Small intestine (tissue), 7 donors: Measurements from ENCODE around the gene FAM107B. TPM values are rescaled to one million over a fixed set of nuclear protein-coding genes. Genes with fewer than 3 reads are reported as not detected.

ENCODE experiments used
- DNase-seq, 2 donors: peaks; one replicate each; pipeline versions ENCODE4 v3.0.0 to v3.0.0-alpha.2; 2013
- FAIRE-seq: peaks from 2 replicates; lab custom pipeline; 2012; peaks lifted over from hg19 to GRCh38; lab: Jason Lieb, UNC
- H3K27ac ChIP-seq, 3 donors: one replicate each; pipeline ENCODE4 v1.5.1; 2013; ENCODE audit warnings: low read length in 2 of 3, mild to moderate bottlenecking in 2 of 3, control low read depth in 1 of 3, inconsistent platforms in 1 of 3, low read depth in 1 of 3, moderate library complexity in 1 of 3
- H3K27me3 ChIP-seq, 3 donors: one replicate each; pipeline ENCODE4 v1.6.1; 2013; ENCODE audit warnings: low read length in 3 of 3, inconsistent platforms in 1 of 3; ENCODE audit not compliant: control insufficient read depth in 3 of 3, insufficient read depth in 3 of 3
- H3K36me3 ChIP-seq, 3 donors: one replicate each; pipeline ENCODE4 v1.6.1; 2013; ENCODE audit warnings: low read length in 3 of 3, inconsistent platforms in 1 of 3, low read depth in 1 of 3, mild to moderate bottlenecking in 1 of 3, moderate library complexity in 1 of 3; ENCODE audit not compliant: control insufficient read depth in 3 of 3, insufficient read depth in 2 of 3
- H3K4me1 ChIP-seq, 3 donors: one replicate each; pipeline ENCODE4 v1.6.1; 2013; ENCODE audit warnings: low read length in 2 of 3, inconsistent platforms in 1 of 3, low read depth in 1 of 3, mild to moderate bottlenecking in 1 of 3, moderate library complexity in 1 of 3; ENCODE audit not compliant: control insufficient read depth in 3 of 3, insufficient read depth in 2 of 3
- H3K4me3 ChIP-seq, 3 donors: one replicate each; pipeline ENCODE4 v1.5.1; 2013; ENCODE audit warnings: low read length in 3 of 3, control low read depth in 1 of 3, inconsistent platforms in 1 of 3, low read depth in 1 of 3, mild to moderate bottlenecking in 1 of 3, moderate library complexity in 1 of 3
- H3K9me3 ChIP-seq, 2 donors: one replicate each; pipeline ENCODE4 v1.6.1; 2013; ENCODE audit warnings: low read depth in 1 of 2, low read length in 1 of 2; ENCODE audit not compliant: control insufficient read depth in 2 of 2, insufficient read depth in 1 of 2
- WGBS, 3 donors: extraction: QIAGEN DNeasy Blood & Tissue Kit; methylation state at CpG; one replicate each; pipeline ENCODE4 v1.1.7; 2013; 5-methylcytosine and 5-hydroxymethylcytosine counted together
- polyA plus RNA-seq, 4 donors: library from polyadenylated mRNA; stranded (reverse) in 3 of 4; unstranded in 1 of 4; fragments of 200-250 nt in 3 of 4; fragments of 120-200 nt in 1 of 4; gene quantifications; one replicate each; pipeline versions ENCODE4 v1.2.1 to v1.2.3, GENCODE V29; 2013
- donor health status: healthy with polysubstance abuse.
- donor health status: control.
- donor health status: control.
- donor health status: Bipolar disorder and iron deficiency.
- donor health status: healthy.

FAM107B gene
- polyA plus RNA-seq, 4 donors = 33.3 to 50.5 (median 38.7) TPM

GRCh38 chr10:14616465-14616864 is 158.2 kb downstream of the FAM107B start:
- 91 to 98% (median 93%) methylated on average over 2 of the region's 2 CpGs for WGBS, 3 donors
- Histone ChIP-seq H3K27ac (no peak overlapping the region), H3K4me1 (peaks cover 0 to 3% (median 2%) of the 10 kb centered on the region in 3 donors), H3K36me3 (no peaks in the 10 kb centered on the region), H3K27me3 (no peaks in the 10 kb centered on the region), H3K4me3 (no peak overlapping the region), H3K9me3 (no peaks in the 10 kb centered on the region)
- DNase-seq (no peak), FAIRE-seq (no peak)

- peaks cover 0 to 19% (median 2%) of the 10 kb centered on the region in 3 donors for H3K4me1 ChIP-seq
These were observed 161.1 kb downstream of the FAM107B start for GRCh38 chr10:14613588-14613920.

DNA sequence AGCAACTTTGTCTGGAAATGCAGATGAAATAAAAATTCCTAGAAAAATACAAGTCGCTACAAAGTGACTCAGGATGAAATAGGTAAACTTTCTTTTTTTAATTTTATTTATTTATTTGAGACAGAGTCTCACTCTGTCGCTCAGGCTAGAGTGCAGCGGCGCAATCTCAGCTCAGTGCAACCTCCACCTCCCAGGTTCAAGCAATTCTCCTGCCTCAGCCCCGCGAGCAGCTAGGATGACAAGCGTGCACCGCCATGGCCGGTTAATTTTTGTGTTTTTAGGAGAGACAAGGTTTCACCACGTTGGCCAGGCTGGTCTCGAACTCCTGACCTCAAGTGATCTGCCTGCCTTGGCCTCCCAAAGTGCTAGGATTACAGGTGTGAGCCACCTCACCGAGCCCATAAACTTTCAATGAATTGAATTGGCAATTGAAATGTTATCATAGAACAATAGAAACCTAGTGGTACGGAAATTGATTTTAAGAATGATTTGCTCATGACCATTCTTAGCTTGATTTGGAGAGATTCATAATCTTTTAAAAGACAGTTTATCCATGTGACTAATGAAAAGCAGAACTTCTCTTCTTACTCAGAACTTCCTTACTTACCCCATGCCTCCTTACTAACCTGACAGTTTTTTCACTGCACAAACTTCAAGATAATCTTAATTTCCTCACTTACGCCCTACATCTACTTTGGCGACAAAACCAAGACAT is 161.7 kb downstream of the FAM107B start:
- no peak for FAIRE-seq
- Histone ChIP-seq H3K4me3 (no peak overlapping the region), H3K27ac (peak overlapping the region in 1 of 3 donors; percentile 79), H3K4me1 (peaks cover 0 to 23% (median 2%) of the 10 kb centered on the region in 3 donors), H3K36me3 (no peaks in the 10 kb centered on the region), H3K27me3 (no peaks in the 10 kb centered on the region), H3K9me3 (no peaks in the 10 kb centered on the region)
- no peak for DNase-seq
- WGBS, 3 donors = 88 to 92% (median 91%) methylated on average over 15 of the region's 15 CpGs

More at GRCh38 chr10:14613588-14613920, 161.1 kb downstream of the FAM107B start:
- FAIRE-seq (no peak), DNase-seq (no peak)
- Histone ChIP-seq H3K36me3 (no peaks in the 10 kb centered on the region), H3K27ac (no peak overlapping the region), H3K27me3 (no peaks in the 10 kb centered on the region), H3K9me3 (no peaks in the 10 kb centered on the region), H3K4me3 (no peak overlapping the region)
- WGBS, 3 donors = 80 to 89% (median 87%) methylated on average over 4 of the region's 4 CpGs

DNA sequence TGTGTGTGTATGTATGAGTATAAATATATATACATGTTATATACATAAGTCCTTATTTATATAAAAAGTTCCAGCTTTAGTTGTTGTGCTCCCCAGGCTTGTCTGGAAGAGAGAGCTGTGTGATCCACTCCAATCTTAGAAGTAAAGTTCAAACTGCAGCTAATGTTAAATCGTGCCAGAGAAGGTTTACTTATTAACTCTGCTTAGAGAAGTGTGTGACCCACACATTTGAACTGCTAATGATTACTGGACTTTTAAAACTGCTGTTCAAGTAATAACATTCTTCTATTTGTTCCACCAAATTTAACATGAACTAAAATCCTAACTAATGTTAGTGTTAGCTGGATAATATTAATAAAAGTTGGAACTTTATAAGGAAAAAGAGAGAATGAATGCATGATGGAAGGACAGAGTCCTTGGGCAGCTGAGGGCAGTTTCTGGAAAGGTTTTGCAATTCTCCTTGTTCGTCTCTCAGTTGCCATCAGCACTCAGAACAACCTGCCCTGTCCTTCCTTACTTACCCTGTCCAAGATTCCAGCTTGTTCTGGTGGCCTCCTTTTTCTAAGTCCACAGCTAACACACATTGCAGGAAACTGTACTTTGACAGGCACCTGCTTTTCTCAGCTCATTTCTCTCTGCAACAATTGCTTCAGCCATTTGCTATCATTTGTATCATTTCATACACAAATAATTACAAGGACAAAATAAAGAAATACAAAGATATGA is 162.6 kb downstream of the FAM107B start:
- Histone ChIP-seq H3K27ac (peak overlapping the region in 2 of 3 donors; percentile 64 to 79), H3K9me3 (no peaks in the 10 kb centered on the region), H3K36me3 (no peaks in the 10 kb centered on the region), H3K27me3 (no peaks in the 10 kb centered on the region), H3K4me3 (no peak overlapping the region), H3K4me1 (peaks cover 0 to 23% (median 0%) of the 10 kb centered on the region in 3 donors)
- FAIRE-seq (peak; percentile 79), DNase-seq (peak; percentile 73 to 87)
- WGBS, 3 donors = 3 to 24% (median 12%) methylated on average over 2 of the region's 2 CpGs

GRCh38 chr10:14609178-14609577 is 165.5 kb downstream of the FAM107B start:
- DNase-seq (no peak), FAIRE-seq (no peak)
- no peaks in the 10 kb centered on the region for H3K36me3 ChIP-seq
- no peak overlapping the region for H3K27ac ChIP-seq
- H3K4me1 ChIP-seq = peaks cover 0 to 28% (median 4%) of the 10 kb centered on the region in 3 donors
- WGBS, 3 donors = 81 to 96% (median 89%) methylated on average over 1 of the region's 1 CpG
- H3K27me3 ChIP-seq = no peaks in the 10 kb centered on the region
- H3K9me3 ChIP-seq = no peaks in the 10 kb centered on the region
- no peak overlapping the region for H3K4me3 ChIP-seq

- peaks cover 0 to 28% (median 4%) of the 10 kb centered on the region in 3 donors for H3K4me1 ChIP-seq
- H3K27ac ChIP-seq = peak overlapping the region in 1 of 3 donors; percentile 49
- no peaks in the 10 kb centered on the region for H3K27me3 ChIP-seq
- FAIRE-seq (no peak), DNase-seq (peak in 1 of 2 donors; percentile 42)
- WGBS, 3 donors = 42 to 64% (median 47%) methylated on average over 4 of the region's 4 CpGs
- H3K36me3 ChIP-seq = no peaks in the 10 kb centered on the region
- H3K9me3 ChIP-seq = no peaks in the 10 kb centered on the region
- no peak overlapping the region for H3K4me3 ChIP-seq
These were observed 166.2 kb downstream of the FAM107B start for GRCh38 chr10:14608381-14609001.

- Histone ChIP-seq H3K27ac (no peak overlapping the region), H3K9me3 (no peaks in the 10 kb centered on the region), H3K36me3 (no peaks in the 10 kb centered on the region), H3K27me3 (no peaks in the 10 kb centered on the region), H3K4me1 (peaks cover 0 to 25% (median 7%) of the 10 kb centered on the region in 3 donors), H3K4me3 (no peak overlapping the region)
- DNase-seq (no peak), FAIRE-seq (no peak)
- 92 to 100% (median 97%) methylated on average over 2 of the region's 2 CpGs for WGBS, 3 donors
These were observed 168.1 kb downstream of the FAM107B start for GRCh38 chr10:14606633-14607032.

DNA sequence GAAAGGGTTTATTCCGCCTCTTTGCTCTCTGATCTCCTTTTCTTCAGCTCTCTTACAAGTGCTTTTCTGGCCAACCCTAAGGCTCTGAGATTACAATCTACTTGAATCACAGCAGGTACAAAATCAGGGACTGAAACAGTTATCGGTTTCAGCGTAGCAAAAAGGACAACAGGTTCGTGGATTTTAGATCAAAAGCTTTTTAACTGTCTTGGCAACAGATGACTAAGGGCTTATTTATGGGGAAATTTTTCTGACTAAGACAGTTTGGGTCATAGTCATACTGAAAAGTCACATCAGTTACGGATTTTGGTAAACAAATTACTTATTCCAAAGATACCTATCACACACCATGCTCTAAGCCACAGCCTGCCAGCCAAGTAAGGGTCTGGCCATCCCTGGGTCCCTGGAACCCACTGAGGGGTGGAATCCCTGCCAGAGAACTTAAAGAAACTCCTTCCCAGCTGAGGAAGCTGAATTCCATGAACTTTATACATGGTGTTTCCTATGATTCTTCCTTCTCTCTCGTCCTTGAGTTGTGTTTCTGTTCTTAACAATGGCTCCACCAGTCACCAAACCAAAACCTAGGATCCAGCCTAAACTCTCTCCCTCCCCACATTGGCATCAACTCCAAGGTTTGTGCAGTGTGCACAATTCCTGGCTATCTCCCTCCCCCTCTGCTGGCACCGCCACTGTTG is 169.3 kb downstream of the FAM107B start:
- Histone ChIP-seq H3K27ac (peak overlapping the region in 1 of 3 donors; percentile 64), H3K9me3 (no peaks in the 10 kb centered on the region), H3K27me3 (no peaks in the 10 kb centered on the region), H3K4me1 (peaks cover 0 to 20% (median 11%) of the 10 kb centered on the region in 3 donors), H3K4me3 (no peak overlapping the region), H3K36me3 (peaks cover 0 to 4% (median 0%) of the 10 kb centered on the region in 3 donors)
- FAIRE-seq (no peak), DNase-seq (peak in 1 of 2 donors; percentile 22)
- 28 to 45% (median 38%) methylated on average over 7 of the region's 7 CpGs for whole genome bisulfite sequencing, 3 donors
